GM10266 (cell line): Measurements from ENCODE around the gene RBPJ.

Experiments used
- DNase-seq: peaks from one replicate; pipeline ENCODE4 v3.0.0; 2012; ENCODE audit errors: extremely low spot score
- CTCF ChIP-seq: IDR thresholded peaks from 2 replicates; pipeline ENCODE4 v1.5.1; 2012; ENCODE audit warnings: mild to moderate bottlenecking, low read depth; ENCODE audit not compliant: control insufficient read depth, insufficient read depth; ENCODE audit errors: missing control alignments

The RBPJ gene

GRCh38 chr4:26284536-26284935 lies 36.3 kb upstream of the RBPJ start:
- DNase-seq: no peak
- TF ChIP-seq CTCF: no peak

GRCh38 chr4:26285272-26285671 lies 35.5 kb upstream of the RBPJ start:
- no peak for TF ChIP-seq CTCF
- no peak for DNase-seq

GRCh38 chr4:26287756-26288155 lies 33.1 kb upstream of the RBPJ start:
- no peak for DNase-seq
- no peak for TF ChIP-seq CTCF

- TF ChIP-seq CTCF: no peak
- DNase-seq: peak; percentile 45
Measured at GRCh38 chr4:26288355-26288909, 32.4 kb upstream of the RBPJ start.

GRCh38 chr4:26289401-26289800 lies 31.4 kb upstream of the RBPJ start:
- no peak for TF ChIP-seq CTCF
- DNase-seq: no peak

- DNase-seq: no peak
- TF ChIP-seq CTCF: no peak
Measured at GRCh38 chr4:26290321-26290720, 30.5 kb upstream of the RBPJ start.

GRCh38 chr4:26294904-26295303 lies 25.9 kb upstream of the RBPJ start:
- TF ChIP-seq CTCF: no peak
- no peak for DNase-seq
